ENCODE data around the gene IGF2R.

The IGF2R gene

GRCh38 chr6:160029525-160029924 lies 60.6 kb downstream of the IGF2R start:
- Histone ChIP-seq H3K27ac (no peak overlapping the region), H3K27me3 (ENCODE audit: control insufficient read depth, insufficient read depth, low read length) (no peaks in the 10 kb centered on the region), H3K4me3 (ENCODE audit: low read depth, low read length) (no peak overlapping the region), H2AFZ (no peak overlapping the region), H3K9ac (no peak overlapping the region), H3K4me1 (peaks cover 3% of the 10 kb centered on the region), H3K9me3 (ENCODE audit: control insufficient read depth, low read length) (no peaks in the 10 kb centered on the region), H3K4me2 (ENCODE audit: low read length) (no peak overlapping the region), H3K36me3 (ENCODE audit: control insufficient read depth, insufficient read depth, low read length) (no peaks in the 10 kb centered on the region), H3K79me2 (no peaks in the 10 kb centered on the region)
- no peak for TF ChIP-seq CTCF (IDR thresholded peaks at IDR 0.05)

- TF ChIP-seq CTCF (IDR thresholded peaks at IDR 0.05), result no peak
- no peaks in the 10 kb centered on the region for H3K36me3 ChIP-seq (ENCODE audit: control insufficient read depth, insufficient read depth, low read length)
- no peaks in the 10 kb centered on the region for H3K9me3 ChIP-seq (ENCODE audit: control insufficient read depth, low read length)
- H3K4me1 ChIP-seq, result peaks cover 3% of the 10 kb centered on the region
- peak overlapping the region; percentile 26 for H3K27ac ChIP-seq
- no peak overlapping the region for H3K9ac ChIP-seq
- no peak overlapping the region for H3K4me3 ChIP-seq (ENCODE audit: low read depth, low read length)
- no peaks in the 10 kb centered on the region for H3K79me2 ChIP-seq
- H2AFZ ChIP-seq, result no peak overlapping the region
- no peaks in the 10 kb centered on the region for H3K27me3 ChIP-seq (ENCODE audit: control insufficient read depth, insufficient read depth, low read length)
- H3K4me2 ChIP-seq (ENCODE audit: low read length), result no peak overlapping the region
Observed at GRCh38 chr6:160030103-160030502, 61.2 kb downstream of the IGF2R start.

GRCh38 chr6:160031442-160031841 lies 62.6 kb downstream of the IGF2R start:
- Histone ChIP-seq H3K4me3 (ENCODE audit: low read depth, low read length) (no peak overlapping the region), H3K9me3 (ENCODE audit: control insufficient read depth, low read length) (no peaks in the 10 kb centered on the region), H3K4me2 (ENCODE audit: low read length) (no peak overlapping the region), H2AFZ (no peak overlapping the region), H3K9ac (no peak overlapping the region), H3K27me3 (ENCODE audit: control insufficient read depth, insufficient read depth, low read length) (no peaks in the 10 kb centered on the region), H3K79me2 (peaks cover 2% of the 10 kb centered on the region), H3K4me1 (peaks cover 3% of the 10 kb centered on the region), H3K27ac (no peak overlapping the region), H3K36me3 (ENCODE audit: control insufficient read depth, insufficient read depth, low read length) (no peaks in the 10 kb centered on the region)
- TF ChIP-seq CTCF (IDR thresholded peaks at IDR 0.05), result no peak

GRCh38 chr6:160031871-160032270 lies 63.0 kb downstream of the IGF2R start:
- Histone ChIP-seq H3K79me2 (peaks cover 2% of the 10 kb centered on the region), H3K36me3 (ENCODE audit: control insufficient read depth, insufficient read depth, low read length) (no peaks in the 10 kb centered on the region), H3K27ac (no peak overlapping the region), H3K4me2 (ENCODE audit: low read length) (no peak overlapping the region), H3K4me1 (peaks cover 3% of the 10 kb centered on the region), H3K4me3 (ENCODE audit: low read depth, low read length) (no peak overlapping the region), H3K9ac (no peak overlapping the region), H2AFZ (no peak overlapping the region), H3K9me3 (ENCODE audit: control insufficient read depth, low read length) (no peaks in the 10 kb centered on the region), H3K27me3 (ENCODE audit: control insufficient read depth, insufficient read depth, low read length) (no peaks in the 10 kb centered on the region)
- no peak for TF ChIP-seq CTCF (IDR thresholded peaks at IDR 0.05)

- H3K4me2 ChIP-seq (ENCODE audit: low read length), result no peak overlapping the region
- no peak overlapping the region for H3K4me3 ChIP-seq (ENCODE audit: low read depth, low read length)
- H3K36me3 ChIP-seq (ENCODE audit: control insufficient read depth, insufficient read depth, low read length), result no peaks in the 10 kb centered on the region
- H3K27me3 ChIP-seq (ENCODE audit: control insufficient read depth, insufficient read depth, low read length), result no peaks in the 10 kb centered on the region
- H3K27ac ChIP-seq, result no peak overlapping the region
- no peak overlapping the region for H3K9ac ChIP-seq
- no peak overlapping the region for H2AFZ ChIP-seq
- peaks cover 2% of the 10 kb centered on the region for H3K79me2 ChIP-seq
- TF ChIP-seq CTCF (IDR thresholded peaks at IDR 0.05), result no peak
- no peaks in the 10 kb centered on the region for H3K9me3 ChIP-seq (ENCODE audit: control insufficient read depth, low read length)
- peaks cover 3% of the 10 kb centered on the region for H3K4me1 ChIP-seq
Observed at GRCh38 chr6:160032538-160032937, 63.7 kb downstream of the IGF2R start.

Data from parathyroid adenoma (tissue), 2 donors.